ENCODE results near the gene NONO. TPM values are rescaled to one million over a fixed set of nuclear protein-coding genes. Genes with fewer than 3 reads are reported as not detected.

Gene NONO
- polyA plus RNA-seq, 2 of the 4 experiments (the other 2 are of a cell fraction) = 362 to 405 TPM

- ChIA-PET POLR2A (no interaction called here), CTCF (no interaction called here)
- WGBS (ENCODE audit: missing lambda C conversion rate) = 95% methylated on average over 6 of the region's 6 CpGs
- FAIRE-seq = no peak
- Histone ChIP-seq H3K27ac (no peak overlapping the region), H3K4me2 (no peak overlapping the region), H3K4me3 (no peak overlapping the region), H3K4me1 (no peaks in the 10 kb centered on the region), H3K9me3 (no peaks in the 10 kb centered on the region)
- ATAC-seq = no peak
- no peak for TF ChIP-seq CBX2 (IDR thresholded peaks at IDR 0.05; ENCODE audit: borderline replicate concordance, low read depth)
- no peak for TF ChIP-seq ZFP36 (IDR thresholded peaks at IDR 0.05; ENCODE audit: borderline replicate concordance, partially characterized antibody)
- TF ChIP-seq JUN (IDR thresholded peaks at IDR 0.05) = no peak
- TF ChIP-seq, protein P1, sequence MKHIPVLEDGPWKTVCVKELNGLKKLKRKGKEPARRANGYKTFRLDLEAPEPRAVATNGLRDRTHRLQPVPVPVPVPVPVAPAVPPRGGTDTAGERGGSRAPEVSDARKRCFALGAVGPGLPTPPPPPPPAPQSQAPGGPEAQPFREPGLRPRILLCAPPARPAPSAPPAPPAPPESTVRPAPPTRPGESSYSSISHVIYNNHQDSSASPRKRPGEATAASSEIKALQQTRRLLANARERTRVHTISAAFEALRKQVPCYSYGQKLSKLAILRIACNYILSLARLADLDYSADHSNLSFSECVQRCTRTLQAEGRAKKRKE (CRISPR knock-in tag; IDR thresholded peaks at IDR 0.05; ENCODE audit: low read depth) = no peak
- no peak for TF ChIP-seq PHF8 (IDR thresholded peaks at IDR 0.05; ENCODE audit: borderline replicate concordance, low read depth)
- TF ChIP-seq TP53 (CRISPR knock-in tag; IDR thresholded peaks at IDR 0.05) = no peak
- TF ChIP-seq SMC3 (IDR thresholded peaks at IDR 0.05) = no peak
- no peak for TF ChIP-seq BCL3 (IDR thresholded peaks at IDR 0.05)
- TF ChIP-seq, protein P2, sequence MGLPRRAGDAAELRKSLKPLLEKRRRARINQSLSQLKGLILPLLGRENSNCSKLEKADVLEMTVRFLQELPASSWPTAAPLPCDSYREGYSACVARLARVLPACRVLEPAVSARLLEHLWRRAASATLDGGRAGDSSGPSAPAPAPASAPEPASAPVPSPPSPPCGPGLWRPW (IDR thresholded peaks at IDR 0.05) = no peak
- TF ChIP-seq REST (IDR thresholded peaks at IDR 0.05) = no peak
- TF ChIP-seq ZC3H11A (IDR thresholded peaks at IDR 0.05) = no peak
- TF ChIP-seq CHD4 (IDR thresholded peaks at IDR 0.05; ENCODE audit: borderline replicate concordance) = no peak
- TF ChIP-seq POLR2A (IDR thresholded peaks at IDR 0.05; ENCODE audit: low read length) = no peak
- TF ChIP-seq RCOR1 (IDR thresholded peaks at IDR 0.05; ENCODE audit: low read depth, low read length) = no peak
- no peak for TF ChIP-seq TFCP2L1 (CRISPR knock-in tag; IDR thresholded peaks at IDR 0.05)
- no peak for TF ChIP-seq RFX5 (IDR thresholded peaks at IDR 0.05)
- TF ChIP-seq KDM5A (IDR thresholded peaks at IDR 0.05) = no peak
- TF ChIP-seq EP300 (IDR thresholded peaks at IDR 0.05) = no peak
- DNase-seq (ENCODE audit: low read depth in 1 of 2, low spot score in 1 of 2) = no peak
Observed at GRCh38 chrX:71241301-71241700, 42.1 kb upstream of the NONO start.

DNA sequence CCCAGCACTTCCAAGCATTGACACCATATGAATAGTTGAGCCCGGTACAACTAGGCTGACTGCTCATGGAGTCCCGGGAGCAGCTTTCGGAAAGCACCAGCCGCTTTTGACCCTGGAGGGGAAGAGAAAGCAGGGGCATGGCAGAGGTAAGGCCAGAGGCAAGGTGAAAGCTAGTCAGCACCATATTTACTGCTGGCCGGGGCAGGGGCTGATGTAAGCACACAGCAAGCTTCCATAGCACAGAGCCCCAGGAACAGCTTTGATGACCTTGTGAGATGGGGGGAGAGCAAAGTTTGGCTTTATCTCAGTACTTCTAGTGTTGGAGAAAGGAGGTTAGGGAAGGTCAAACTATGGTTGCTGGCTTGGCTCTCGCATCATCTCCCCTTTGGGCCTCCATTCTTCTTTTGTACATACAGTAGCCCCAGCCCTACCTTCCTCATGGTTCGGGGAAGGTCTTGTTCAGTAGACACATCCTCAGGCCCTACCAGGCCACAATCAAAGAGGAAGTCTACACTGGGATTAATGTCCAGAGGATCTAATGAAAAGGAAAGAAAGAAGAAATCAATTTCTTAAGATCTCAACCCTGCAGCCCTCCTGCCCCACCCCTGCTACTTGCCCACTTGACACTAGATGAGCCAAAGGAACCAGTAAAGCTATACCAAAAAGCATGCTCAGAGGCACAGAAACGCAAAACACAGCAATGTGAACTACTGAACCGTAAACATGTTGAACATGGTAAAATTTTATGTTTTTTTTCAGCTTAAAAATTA is 38.9 kb upstream of the NONO start:
- no peak overlapping the region for H3K4me2 ChIP-seq
- POLR2A ChIA-PET = no interaction called here
- 94% methylated on average over 7 of the region's 9 CpGs for WGBS (ENCODE audit: missing lambda C conversion rate)
- no peaks in the 10 kb centered on the region for H3K4me1 ChIP-seq
- no peak for FAIRE-seq
- ATAC-seq = no peak
- no peak overlapping the region for H3K27ac ChIP-seq
- H3K9me3 ChIP-seq = no peaks in the 10 kb centered on the region
- CTCF ChIA-PET = interaction anchor here (0.5 kb wide), 1 partner anchor 337 kb away, joined by 3 read pairs; no protein-coding TSS in a partner anchor
- DNase-seq (ENCODE audit: low read depth in 1 of 2, low spot score in 1 of 2) = no peak
- no peak overlapping the region for H3K4me3 ChIP-seq
- TF ChIP-seq REST (IDR thresholded peaks at IDR 0.05) (no peak), RNF2 (IDR thresholded peaks at IDR 0.05; ENCODE audit: borderline replicate concordance, low read depth) (no peak), CBX8 (IDR thresholded peaks at IDR 0.05) (no peak), POLR2A (IDR thresholded peaks at IDR 0.05; ENCODE audit: low read length) (no peak), HOXB13 (CRISPR knock-in tag; IDR thresholded peaks at IDR 0.05; ENCODE audit: low read depth) (no peak), RFX5 (IDR thresholded peaks at IDR 0.05) (no peak), HOXB5 (CRISPR knock-in tag; IDR thresholded peaks at IDR 0.05) (no peak), CBX2 (IDR thresholded peaks at IDR 0.05; ENCODE audit: borderline replicate concordance, low read depth) (no peak), FOSL2 (IDR thresholded peaks at IDR 0.05) (no peak), FOSL2 (CRISPR knock-in tag; IDR thresholded peaks at IDR 0.05) (no peak), EP300 (IDR thresholded peaks at IDR 0.05) (no peak), JUNB (IDR thresholded peaks at IDR 0.05) (no peak)
- TF ChIP-seq, protein P2 (IDR thresholded peaks at IDR 0.05) = no peak
- TF ChIP-seq, protein P3, sequence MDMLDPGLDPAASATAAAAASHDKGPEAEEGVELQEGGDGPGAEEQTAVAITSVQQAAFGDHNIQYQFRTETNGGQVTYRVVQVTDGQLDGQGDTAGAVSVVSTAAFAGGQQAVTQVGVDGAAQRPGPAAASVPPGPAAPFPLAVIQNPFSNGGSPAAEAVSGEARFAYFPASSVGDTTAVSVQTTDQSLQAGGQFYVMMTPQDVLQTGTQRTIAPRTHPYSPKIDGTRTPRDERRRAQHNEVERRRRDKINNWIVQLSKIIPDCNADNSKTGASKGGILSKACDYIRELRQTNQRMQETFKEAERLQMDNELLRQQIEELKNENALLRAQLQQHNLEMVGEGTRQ (IDR thresholded peaks at IDR 0.05) = no peak
